ENCODE measurements around the gene GRIN3A.

The GRIN3A gene

GRCh38 chr9:101527066-101527465 lies 211.4 kb downstream of the GRIN3A start:
- TF ChIP-seq GATA1 (IDR thresholded peaks at IDR 0.05; ENCODE audit: low read depth, low read length) (no peak), POLR2A (IDR thresholded peaks at IDR 0.05; ENCODE audit: low read length) (no peak)
- no peak for DNase-seq

GRCh38 chr9:101524371-101524770 lies 214.1 kb downstream of the GRIN3A start:
- no peak for DNase-seq
- TF ChIP-seq GATA1 (IDR thresholded peaks at IDR 0.05; ENCODE audit: low read depth, low read length) = no peak
- TF ChIP-seq POLR2A (IDR thresholded peaks at IDR 0.05; ENCODE audit: low read length) = no peak

Data from erythroblast (primary cell).